Heart left ventricle (tissue), 16 donors: Measurements from ENCODE around the gene ARNT2. TPM values are rescaled to one million over a fixed set of nuclear protein-coding genes. Genes with fewer than 3 reads are reported as not detected.

ENCODE experiments used
- ATAC-seq, 4 donors: fragments of 200-7000 bp; cut with Tn5 transposase; one replicate each; pipeline ENCODE4 v1.9.1; 2020 to 2022; ENCODE audit warnings: moderate library complexity in 4 of 4, mild to moderate bottlenecking in 3 of 4, moderate number of reproducible peaks in 1 of 4
- DNase-seq, 5 donors: peaks; one replicate each; pipeline ENCODE4 v3.0.0-alpha.2; 2020
- H3K27ac ChIP-seq, 12 donors: fragments of 200-600 bp; sonication (generic) in 4 of 12; one replicate each; pipeline versions ENCODE4 v1.5.0 to v1.8.0; 2016 to 2022; ENCODE audit warnings: mild to moderate bottlenecking in 2 of 12
- H3K27me3 ChIP-seq, 9 donors: fragments of 200-600 bp; sonication (generic) in 2 of 9; one replicate each; pipeline versions ENCODE4 v1.5.1 to v1.8.0; 2016 to 2022; ENCODE audit warnings: mild to moderate bottlenecking in 3 of 9
- H3K36me3 ChIP-seq, 9 donors: fragments of 200-600 bp; sonication (generic) in 2 of 9; one replicate each; pipeline versions ENCODE4 v1.5.0 to v1.8.0; 2018 to 2022; ENCODE audit warnings: mild to moderate bottlenecking in 2 of 9
- H3K4me1 ChIP-seq, 12 donors: fragments of 200-600 bp; sonication (generic) in 4 of 12; one replicate each; pipeline versions ENCODE4 v1.5.0 to v1.8.0; 2016 to 2022; ENCODE audit warnings: mild to moderate bottlenecking in 3 of 12
- H3K4me3 ChIP-seq, 12 donors: fragments of 200-600 bp; sonication (generic) in 4 of 12; one replicate each; pipeline versions ENCODE4 v1.5.0 to v1.8.0; 2017 to 2022; ENCODE audit warnings: mild to moderate bottlenecking in 9 of 12, moderate library complexity in 4 of 12
- H3K9me3 ChIP-seq, 12 donors: fragments of 200-600 bp; sonication (generic) in 4 of 12; one replicate each; pipeline versions ENCODE4 v1.5.0 to v1.8.0; 2016 to 2022; ENCODE audit warnings: mild to moderate bottlenecking in 1 of 12
- POLR2A ChIP-seq, 2 donors: fragments of 450-650 bp; IDR thresholded peaks; one replicate each; pipeline ENCODE4 v1.6.1; 2017; ENCODE audit warnings: antibody characterized with exemption in 2 of 2, mild to moderate bottlenecking in 2 of 2, moderate library complexity in 2 of 2
- WGBS, 4 donors: extraction: QIAGEN DNeasy Blood & Tissue Kit in 2 of 4; methylation state at CpG; one replicate each; pipeline versions ENCODE4 v1.1.5 to v1.1.7; 2013 to 2018; 5-methylcytosine and 5-hydroxymethylcytosine counted together
- intact Hi-C, 10 donors: fragments of 100-400 bp; cut with DNase I; formaldehyde crosslinking; loops; one replicate each; pipeline versions ENCODE4 v1.11.1 to v1.14.2; 2022
- polyA plus RNA-seq, 2 donors: library from polyadenylated mRNA; stranded (reverse); fragments of 200-250 nt; gene quantifications; one replicate each; pipeline ENCODE4 v1.2.3, GENCODE V29; 2013
- total RNA-seq, 9 donors: library from RNA; depleted of rRNA in 2 of 9; stranded (reverse); fragments of >200 nt in 2 of 9; fragmentation: NEBNext Ultra II Directional in 3 of 9; extraction: Animal tissue kit (Norgen Biotek cat#: 25700) in 3 of 9; gene quantifications; one replicate each; pipeline versions ENCODE4 v1.1.0 to v1.2.4, GENCODE V29; 2016 to 2023
- TF ChIP-seq, protein P1 (sequence below), 12 donors: fragments of 200-600 bp; sonication (generic) in 4 of 12; IDR thresholded peaks; one replicate each; pipeline versions ENCODE4 v1.5.0 to v1.8.0; 2018 to 2022; ENCODE audit warnings: antibody characterized with exemption in 12 of 12, mild to moderate bottlenecking in 5 of 12
- donor health status: ischemic (EF 13 %, LVEDD 7.1; RV severe dilation, severe dysfunction).
- donor health status: healthy with polysubstance abuse.
- donor health status: DM: no; HTN: yes; CAD: no.
- donor health status: DM: no; HTN: no; CAD: no.
- donor health status: ischemic (EF 25% LVEDD 6.9; RV normal size, moderate dysfunction).
- donor health status: ischemic (EF 25% LVEDD 5.7; RV mildly dilated, moderate dysfunction).
- donor health status: healthy.
- donor health status: DM: yes; HTN: yes; CAD: no.
- donor health status: ischemic (EF 35%, LVEDD 5.7; RV mildly dilated, moderate dysfunction).
- donor health status: nonischemic (EF 11% LVEDD 7.7; RV severe dilation, severe dysfunction).
- donor health status: DM: yes; HTN: yes; CAD: no.
- donor health status: PGD.
- donor health status: ischemic (EF 29% LVEDD 5.4; RV normal size, mild dysfunction).
- donor health status: nonischemic (EF 23%, LVEDD 6.1; RV moderate dilation, normal function).

The ARNT2 gene
- total and polyA plus RNA-seq, 11 donors = 1.2 to 10.0 (median 3.9) TPM

DNA sequence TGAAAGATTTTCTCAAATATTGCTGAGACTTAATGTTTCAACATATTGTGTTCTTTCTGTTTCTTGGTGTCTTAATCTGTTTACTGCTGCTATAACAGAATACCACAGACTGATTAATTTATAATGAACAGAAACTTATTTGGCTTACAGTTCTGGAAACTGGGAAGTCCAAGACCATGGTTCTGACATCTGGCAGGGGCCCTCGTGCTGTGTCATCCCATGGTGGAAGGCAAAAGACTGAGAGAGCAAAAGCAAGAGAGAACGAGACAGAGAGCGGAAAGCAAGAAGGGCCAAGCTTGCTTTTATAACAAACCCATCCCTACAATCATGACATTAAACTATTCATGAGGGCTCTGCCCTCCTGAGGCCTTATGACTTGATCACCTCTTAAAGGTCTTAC lies 88.7 kb downstream of the ARNT2 start:
- H3K27ac ChIP-seq = no peak overlapping the region
- ATAC-seq (no peak), DNase-seq (no peak)
- H3K4me3 ChIP-seq = no peak overlapping the region
- TF ChIP-seq POLR2A (IDR thresholded peaks at IDR 0.05) = no peak
- TF ChIP-seq, protein P1, sequence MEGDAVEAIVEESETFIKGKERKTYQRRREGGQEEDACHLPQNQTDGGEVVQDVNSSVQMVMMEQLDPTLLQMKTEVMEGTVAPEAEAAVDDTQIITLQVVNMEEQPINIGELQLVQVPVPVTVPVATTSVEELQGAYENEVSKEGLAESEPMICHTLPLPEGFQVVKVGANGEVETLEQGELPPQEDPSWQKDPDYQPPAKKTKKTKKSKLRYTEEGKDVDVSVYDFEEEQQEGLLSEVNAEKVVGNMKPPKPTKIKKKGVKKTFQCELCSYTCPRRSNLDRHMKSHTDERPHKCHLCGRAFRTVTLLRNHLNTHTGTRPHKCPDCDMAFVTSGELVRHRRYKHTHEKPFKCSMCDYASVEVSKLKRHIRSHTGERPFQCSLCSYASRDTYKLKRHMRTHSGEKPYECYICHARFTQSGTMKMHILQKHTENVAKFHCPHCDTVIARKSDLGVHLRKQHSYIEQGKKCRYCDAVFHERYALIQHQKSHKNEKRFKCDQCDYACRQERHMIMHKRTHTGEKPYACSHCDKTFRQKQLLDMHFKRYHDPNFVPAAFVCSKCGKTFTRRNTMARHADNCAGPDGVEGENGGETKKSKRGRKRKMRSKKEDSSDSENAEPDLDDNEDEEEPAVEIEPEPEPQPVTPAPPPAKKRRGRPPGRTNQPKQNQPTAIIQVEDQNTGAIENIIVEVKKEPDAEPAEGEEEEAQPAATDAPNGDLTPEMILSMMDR (IDR thresholded peaks at IDR 0.05) = no peak
- H3K4me1 ChIP-seq = peaks cover 0 to 23% (median 8%) of the 10 kb centered on the region in 12 donors
- H3K27me3 ChIP-seq = no peaks in the 10 kb centered on the region
- H3K36me3 ChIP-seq = no peaks in the 10 kb centered on the region
- 89 to 95% (median 93%) methylated on average over 3 of the region's 3 CpGs for WGBS, 4 donors
- no peaks in the 10 kb centered on the region for H3K9me3 ChIP-seq
- intact Hi-C loops = loop anchor here in 1 of 10 donors (5.0 kb wide), 1 partner anchor 349 kb away; no protein-coding TSS in a partner anchor

GRCh38 chr15:80494351-80494751 lies 90.2 kb downstream of the ARNT2 start:
- TF ChIP-seq POLR2A (IDR thresholded peaks at IDR 0.05) = no peak
- TF ChIP-seq, protein P1 (IDR thresholded peaks at IDR 0.05) = no peak
- no peaks in the 10 kb centered on the region for H3K27me3 ChIP-seq
- no peak overlapping the region for H3K27ac ChIP-seq
- WGBS, 4 donors = 73 to 77% (median 75%) methylated on average over 5 of the region's 5 CpGs
- H3K9me3 ChIP-seq = no peaks in the 10 kb centered on the region
- DNase-seq (no peak), ATAC-seq (no peak)
- no peak overlapping the region for H3K4me3 ChIP-seq
- H3K4me1 ChIP-seq = peaks cover 0 to 11% (median 3%) of the 10 kb centered on the region in 12 donors
- intact Hi-C loops = loop anchor here in 1 of 10 donors (5.0 kb wide), 1 partner anchor 348 kb away; no protein-coding TSS in a partner anchor
- H3K36me3 ChIP-seq = no peaks in the 10 kb centered on the region

GRCh38 chr15:80494756-80495155 lies 90.6 kb downstream of the ARNT2 start:
- Histone ChIP-seq H3K9me3 (no peaks in the 10 kb centered on the region), H3K36me3 (no peaks in the 10 kb centered on the region), H3K4me1 (peaks cover 0 to 7% (median 0%) of the 10 kb centered on the region in 12 donors), H3K4me3 (no peak overlapping the region), H3K27me3 (no peaks in the 10 kb centered on the region), H3K27ac (no peak overlapping the region)
- TF ChIP-seq POLR2A (IDR thresholded peaks at IDR 0.05) = no peak
- TF ChIP-seq, protein P1 (IDR thresholded peaks at IDR 0.05) = no peak
- DNase-seq (no peak), ATAC-seq (no peak)
- intact Hi-C loops = loop anchor here in 1 of 10 donors (5.0 kb wide), 1 partner anchor 348 kb away; no protein-coding TSS in a partner anchor
- 87 to 93% (median 91%) methylated on average over 3 of the region's 3 CpGs for WGBS, 4 donors

DNA sequence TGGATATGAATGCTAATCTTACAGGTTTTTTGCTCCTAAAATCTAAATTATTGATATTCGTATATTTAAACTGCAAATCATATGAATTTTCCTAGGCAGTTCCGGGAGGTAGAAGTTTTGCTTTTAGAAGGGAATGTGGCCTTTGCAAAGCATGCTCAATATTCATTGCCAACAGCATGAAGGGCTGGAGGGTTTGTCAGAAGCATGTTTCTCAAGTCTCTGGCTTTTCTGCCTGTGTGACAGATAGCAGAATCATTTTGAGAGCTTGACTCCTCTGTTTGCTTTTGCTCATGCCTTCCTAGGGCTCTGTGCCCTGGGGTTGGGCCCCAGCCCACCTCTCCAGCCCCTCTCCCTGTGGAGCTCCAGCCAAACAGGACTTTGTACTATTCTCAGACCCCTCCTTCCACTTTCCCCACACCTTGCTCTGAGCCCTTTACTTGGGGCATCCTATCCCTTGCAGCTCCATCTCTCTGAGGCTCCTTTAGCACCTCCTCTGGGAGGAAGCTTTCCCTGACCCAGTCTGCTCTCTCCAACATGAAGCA lies 91.3 kb downstream of the ARNT2 start:
- WGBS, 4 donors = 86 to 94% (median 91%) methylated on average over 2 of the region's 2 CpGs
- Histone ChIP-seq H3K27ac (no peak overlapping the region), H3K4me1 (peaks cover 0 to 6% (median 0%) of the 10 kb centered on the region in 12 donors), H3K9me3 (no peaks in the 10 kb centered on the region), H3K36me3 (no peaks in the 10 kb centered on the region), H3K27me3 (no peaks in the 10 kb centered on the region), H3K4me3 (no peak overlapping the region)
- DNase-seq = no peak
- ATAC-seq = no peak
- intact Hi-C loops = no loop called here
- TF ChIP-seq POLR2A (IDR thresholded peaks at IDR 0.05) = no peak
- TF ChIP-seq, protein P1 (IDR thresholded peaks at IDR 0.05) = no peak
